ENCODE measurements around the gene CRTC1. TPM values are rescaled to one million over a fixed set of nuclear protein-coding genes. Genes with fewer than 3 reads are reported as not detected.
"Not testable (repeated sequence)": the region's sequence is repeated elsewhere in the genome, so short reads cannot be mapped to it uniquely, and the experiment has no call there.

The CRTC1 gene
- total and polyA plus RNA-seq, 2 of the 13 experiments (the other 11 are each of a cell fraction or from before 2014, with no cell fraction given): 2.0 to 2.7 TPM

- no peak for TF ChIP-seq THRA (CRISPR knock-in tag; IDR thresholded peaks at IDR 0.05; ENCODE audit: borderline replicate concordance)
- no peak for TF ChIP-seq MTERF4 (CRISPR knock-in tag; IDR thresholded peaks at IDR 0.05)
- TF ChIP-seq ZNF883 (CRISPR knock-in tag; IDR thresholded peaks at IDR 0.05; ENCODE audit: not compliant biosample characterization): no peak
- TF ChIP-seq ZC3H13 (CRISPR knock-in tag; IDR thresholded peaks at IDR 0.05): no peak
Observed at GRCh38 chr19:18733196-18733647, 49.7 kb downstream of the CRTC1 start (continued).

GRCh38 chr19:18733762-18734332 lies 50.4 kb downstream of the CRTC1 start:
- 90% methylated on average over 11 of the region's 11 CpGs for WGBS (ENCODE audit: low lambda C conversion rate)
- POLR2A ChIA-PET; in situ Hi-C loops (cut with HindIII; ENCODE audit: extremely low pct_ligation_motif_present, low pct_unique_long_range_greater_than_20kb); H3K27ac ChIP-seq (ENCODE audit: extremely low read length, insufficient read depth, low read length); H3K4me2 ChIP-seq (ENCODE audit: low read depth, low read length); BruUV-seq (replicated peaks); H4K20me1 ChIP-seq (ENCODE audit: insufficient read depth, low read length); H3K27me3 ChIP-seq (ENCODE audit: control insufficient read depth in 1 of 2, insufficient read depth in 2 of 2, low read length in 2 of 2); FAIRE-seq; DNase-seq (ENCODE audit: low spot score); H3K9ac ChIP-seq (ENCODE audit: insufficient read depth, low read depth, low read length); H3K36me3 ChIP-seq (replicated peaks in 1 of 2; ENCODE audit: control insufficient read depth in 1 of 2, insufficient read depth in 2 of 2, low read length in 2 of 2); H3K4me3 ChIP-seq (replicated peaks in 1 of 3; ENCODE audit: insufficient read depth in 1 of 3, low read depth in 2 of 3, low read length in 3 of 3); H3K9me3 ChIP-seq (ENCODE audit: low read length); H2AFZ ChIP-seq (ENCODE audit: low read length); H3K79me2 ChIP-seq (ENCODE audit: insufficient read depth, low read length); CTCF ChIA-PET (ENCODE audit: low intra/inter-chr PET ratio, low total read pairs); ATAC-seq: not testable (repeated sequence)
- peak; percentile 44; the same call in 1 of the 2 replicates for TF ChIP-seq ZNF460 (CRISPR knock-in tag; IDR thresholded peaks at IDR 0.05; ENCODE audit: borderline replicate concordance)
- intact Hi-C loops (cut with micrococcal nuclease; ENCODE audit: unreplicated experiment): loop anchor here (10.0 kb wide), 1 partner anchor 49 kb away; the partner anchor contains the start of gene CRTC1
- H3K4me1 ChIP-seq (ENCODE audit: insufficient read depth, low read length): peaks cover 73% of the 10 kb centered on the region

All from HepG2 (cell line).